HG03103 (cell line): ENCODE data around the gene SMCO4.
"Not testable (repeated sequence)": the region's sequence is repeated elsewhere in the genome, so short reads cannot be mapped to it uniquely, and the experiment has no call there.

Experiments used
- ATAC-seq: cut with Tn5 transposase; IDR thresholded peaks from one replicate; pipeline ENCODE4 v1.9.1; 2021; ENCODE audit warnings: low read depth; ENCODE audit not compliant: unreplicated experiment

SMCO4 gene

DNA sequence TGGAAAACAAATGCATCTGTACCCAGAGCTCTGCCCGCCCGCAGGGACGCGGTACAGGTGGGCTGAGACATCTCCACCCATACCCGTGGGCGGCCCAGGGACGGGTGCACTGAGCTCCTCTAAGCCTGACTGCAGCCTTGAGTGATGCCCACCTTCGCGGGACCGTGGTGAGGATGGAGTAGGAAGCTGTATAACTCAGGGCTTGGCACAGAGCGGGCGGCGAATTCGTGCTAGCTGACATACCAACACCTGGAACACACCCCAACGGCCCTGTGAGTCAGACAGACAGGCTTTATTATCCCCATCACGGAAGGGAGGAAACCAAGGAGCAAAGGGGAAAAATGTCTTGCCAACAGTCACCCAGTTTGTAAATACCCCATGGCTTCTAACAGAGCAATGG is 61.9 kb downstream of the SMCO4 start:
- no peak for ATAC-seq

DNA sequence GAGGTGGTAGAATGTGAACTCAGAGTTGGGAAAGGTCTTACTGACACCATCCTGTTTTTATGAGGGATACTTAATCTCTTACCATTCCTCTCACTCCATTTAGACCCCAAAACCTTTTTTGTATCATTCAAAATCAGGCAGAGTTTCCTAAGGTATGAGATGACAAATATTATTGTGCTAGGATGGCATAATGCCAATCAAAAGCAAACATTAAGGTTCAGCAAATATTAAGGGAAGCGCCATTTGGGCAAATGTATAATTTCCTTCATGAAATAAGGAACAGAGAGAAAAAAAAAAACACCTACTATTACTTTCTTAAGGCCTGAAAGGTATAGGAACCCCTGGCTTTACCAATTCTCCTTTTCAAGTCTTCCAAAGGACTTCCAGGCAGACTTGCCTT is 62.4 kb downstream of the SMCO4 start:
- no peak for ATAC-seq

DNA sequence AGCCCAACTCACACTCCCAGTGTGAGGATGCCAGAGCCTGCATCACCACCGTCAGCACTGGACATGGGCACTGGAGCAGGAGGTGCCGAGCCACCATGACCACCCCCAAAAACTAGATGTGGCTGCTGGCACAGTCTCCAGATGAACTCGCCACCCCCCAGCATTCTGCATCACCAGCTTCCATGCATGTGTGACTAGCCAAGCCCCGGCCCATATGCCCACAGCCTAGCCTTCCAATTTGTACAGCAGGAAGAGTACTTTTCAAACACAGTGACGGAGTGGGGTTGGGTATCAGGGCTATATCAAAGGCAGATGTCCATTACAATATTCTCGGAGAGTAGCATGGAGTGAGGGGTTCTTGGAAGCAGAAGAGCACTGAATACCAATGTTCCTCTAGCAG is 62.9 kb downstream of the SMCO4 start:
- ATAC-seq: no peak

DNA sequence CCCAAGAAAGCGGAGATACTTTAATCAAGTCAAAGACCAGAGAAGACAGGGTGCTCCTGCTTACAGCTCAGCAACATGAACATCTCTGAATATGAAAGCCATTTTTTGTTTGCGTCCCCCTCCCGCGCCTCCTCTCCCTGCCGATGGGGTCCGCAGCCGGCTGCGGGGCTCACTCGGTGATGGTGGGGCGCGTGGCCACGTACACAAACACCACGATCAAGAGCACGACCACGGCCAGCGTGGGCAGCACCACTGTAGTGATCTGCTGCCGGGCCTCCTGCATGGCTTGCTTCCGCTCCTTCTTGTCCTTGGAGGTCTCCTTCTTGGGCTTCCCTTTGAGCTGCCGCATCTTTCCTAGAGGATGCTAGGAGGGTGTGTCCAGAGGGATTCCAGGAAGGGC is 64.3 kb downstream of the SMCO4 start:
- ATAC-seq: no peak

DNA sequence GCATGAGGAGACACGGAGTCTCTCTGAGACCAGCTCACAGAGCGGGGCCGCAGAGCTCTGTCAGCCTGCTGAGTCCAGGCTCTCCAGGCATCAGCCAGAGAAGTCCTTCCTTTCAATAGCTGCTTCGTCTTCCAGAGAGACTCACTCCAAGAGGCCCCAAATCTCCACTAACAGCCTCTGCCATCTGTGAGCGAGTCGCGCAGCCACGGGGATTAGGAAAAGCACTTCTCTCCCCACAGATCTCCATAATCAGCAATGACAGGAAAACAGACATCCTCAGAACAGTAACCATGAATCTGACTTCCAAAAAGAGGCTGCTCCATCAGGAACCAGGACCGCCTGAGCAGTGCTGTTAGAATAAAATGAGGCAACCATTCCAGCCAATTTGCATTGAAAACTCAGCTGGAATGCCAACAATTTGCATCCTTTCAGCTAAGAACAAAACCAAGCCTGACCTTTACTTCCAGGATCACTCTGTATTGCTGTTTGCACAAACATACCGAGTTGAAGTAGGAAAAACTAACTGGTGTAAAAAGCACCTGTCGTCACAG is 65.4 kb downstream of the SMCO4 start:
- no peak for ATAC-seq

DNA sequence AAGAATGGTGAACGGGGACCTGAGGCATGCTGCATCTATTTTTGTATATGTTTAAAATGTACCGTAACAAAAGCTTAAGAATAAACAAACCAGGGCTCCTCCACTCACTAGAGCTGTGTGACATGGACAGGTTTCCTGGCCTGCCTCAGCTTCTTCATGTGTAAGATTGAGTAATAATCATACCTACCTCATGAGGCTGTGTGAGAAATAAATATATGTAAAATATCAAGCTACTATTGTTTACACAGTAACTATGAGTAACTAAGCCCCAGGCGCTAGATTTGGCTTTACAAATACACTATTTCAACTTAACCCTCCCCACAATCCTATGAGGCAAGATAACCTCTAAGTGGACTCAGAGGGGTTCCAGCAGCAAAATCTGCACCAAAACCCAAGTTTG is 66.4 kb downstream of the SMCO4 start:
- no peak for ATAC-seq

DNA sequence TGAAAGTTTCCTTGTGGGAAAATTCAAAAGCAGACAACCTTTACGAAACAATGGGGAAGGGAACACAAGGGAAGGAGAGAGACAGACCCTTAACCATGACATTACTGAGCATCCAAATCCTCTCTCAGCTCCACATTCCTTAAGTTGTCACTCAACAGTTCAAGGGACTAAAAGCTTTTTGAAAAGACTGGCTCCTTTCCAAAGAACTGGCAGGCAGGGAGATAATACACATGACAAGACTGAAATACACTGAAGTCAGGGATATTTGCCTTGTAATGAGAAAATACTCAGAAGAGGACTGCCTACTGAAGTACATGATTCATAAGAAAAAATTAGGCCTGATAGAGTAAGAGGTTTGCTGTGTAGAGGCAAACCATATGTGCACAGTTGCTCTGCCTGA is 69.1 kb downstream of the SMCO4 start:
- no peak for ATAC-seq

DNA sequence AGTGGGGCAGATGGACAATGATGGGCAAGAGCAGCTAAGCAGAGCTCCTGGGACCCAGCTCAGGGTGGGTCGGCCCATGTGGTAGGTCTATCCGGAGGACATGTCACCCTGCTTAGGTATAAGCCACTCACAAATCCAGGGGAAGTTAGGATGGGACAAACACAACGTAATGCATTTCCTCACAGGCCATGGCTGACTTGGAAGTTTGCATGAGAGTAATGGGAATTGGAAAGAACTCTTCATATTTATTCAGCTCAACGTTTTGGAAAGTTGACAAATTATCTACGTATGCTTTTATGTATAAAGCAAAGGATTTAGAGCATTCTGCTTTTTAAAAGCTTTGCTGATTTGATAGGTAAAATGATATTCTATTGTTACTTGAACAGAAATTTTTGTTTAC is 74.9 kb downstream of the SMCO4 start:
- no peak for ATAC-seq

DNA sequence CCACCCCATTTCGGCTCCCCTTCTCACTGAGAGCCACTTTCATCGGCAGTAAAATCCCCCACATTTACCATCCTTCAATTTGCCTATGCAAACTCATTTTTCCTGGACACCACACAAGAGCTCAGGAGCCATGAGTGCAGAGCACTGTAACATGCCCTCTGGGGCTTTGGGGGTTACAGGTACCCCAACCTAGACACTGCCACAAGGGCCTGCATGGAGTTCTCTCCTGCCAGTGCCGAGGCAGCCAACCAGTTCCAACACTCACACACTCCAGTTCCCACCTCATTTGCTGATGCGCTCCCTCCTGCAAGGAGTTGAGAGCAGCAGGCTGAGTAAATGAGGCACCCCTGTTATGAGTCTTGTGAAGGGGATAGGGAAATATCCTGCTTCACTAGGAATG is 76.1 kb downstream of the SMCO4 start:
- ATAC-seq: no peak

DNA sequence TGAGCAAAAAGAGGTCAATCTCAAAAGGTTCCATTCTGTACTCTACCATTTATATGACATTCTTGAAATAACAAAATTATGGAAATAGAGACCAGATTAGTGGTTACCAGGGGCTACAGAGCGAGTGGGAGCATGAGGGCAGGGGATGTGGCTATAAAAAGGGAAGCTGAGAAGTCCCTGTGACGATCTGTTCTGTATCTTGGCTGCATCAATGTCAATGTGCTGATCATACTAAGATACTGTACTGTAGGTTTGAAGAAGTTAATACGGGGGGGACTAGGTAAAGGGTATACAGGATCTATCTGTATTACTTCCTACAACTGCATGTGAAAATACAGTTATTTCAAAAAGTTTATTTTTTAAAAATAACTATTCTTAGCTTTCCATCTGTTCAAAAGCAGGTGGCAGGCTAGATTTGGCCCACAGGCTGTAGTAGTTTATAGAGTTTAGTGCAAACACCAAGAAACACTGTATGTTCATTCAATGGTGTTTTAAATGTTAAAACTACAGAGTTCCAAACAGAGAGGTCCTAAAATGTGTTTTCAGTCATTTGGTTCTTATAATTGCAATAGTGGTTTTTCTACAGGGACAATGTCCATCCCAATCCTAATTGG is 78.2 kb downstream of the SMCO4 start:
- no peak for ATAC-seq

DNA sequence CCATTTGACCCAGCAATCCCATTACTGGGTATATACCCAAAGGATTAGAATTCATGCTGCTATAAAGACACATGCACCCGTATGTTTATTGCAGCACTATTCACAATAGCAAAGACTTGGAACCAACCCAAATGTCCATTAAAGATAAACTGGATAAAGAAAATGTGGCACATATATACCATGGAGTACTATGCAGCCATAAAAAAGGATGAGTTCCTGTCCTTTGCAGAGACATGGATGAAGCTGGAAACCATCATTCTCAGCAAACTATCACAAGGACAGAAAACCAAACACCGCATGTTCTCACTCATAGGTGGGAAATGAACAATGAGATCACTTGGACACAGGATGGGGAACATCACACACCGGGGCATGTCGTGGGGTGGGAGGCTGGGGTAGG is 79.5 kb downstream of the SMCO4 start:
- not testable (repeated sequence) for ATAC-seq

DNA sequence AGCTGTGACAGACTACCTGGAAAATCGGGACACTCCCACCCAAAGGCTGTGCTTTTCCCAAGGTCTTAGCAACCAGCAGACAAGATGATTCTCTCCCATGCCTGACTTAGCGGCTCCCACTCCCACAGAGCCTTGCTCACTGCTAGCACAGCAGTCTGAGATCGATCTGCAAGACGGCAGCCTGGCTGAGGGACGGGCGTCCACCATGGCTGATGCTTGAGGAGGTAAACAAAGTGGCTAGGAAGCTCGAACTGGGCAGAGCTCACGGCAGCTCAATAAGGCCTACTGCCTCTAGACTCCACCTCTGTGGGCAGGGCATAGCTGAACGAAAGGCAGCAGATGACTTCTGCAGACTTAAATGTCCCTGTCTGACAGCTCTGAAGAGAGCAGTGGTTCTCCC is 84.9 kb downstream of the SMCO4 start:
- ATAC-seq: no peak

DNA sequence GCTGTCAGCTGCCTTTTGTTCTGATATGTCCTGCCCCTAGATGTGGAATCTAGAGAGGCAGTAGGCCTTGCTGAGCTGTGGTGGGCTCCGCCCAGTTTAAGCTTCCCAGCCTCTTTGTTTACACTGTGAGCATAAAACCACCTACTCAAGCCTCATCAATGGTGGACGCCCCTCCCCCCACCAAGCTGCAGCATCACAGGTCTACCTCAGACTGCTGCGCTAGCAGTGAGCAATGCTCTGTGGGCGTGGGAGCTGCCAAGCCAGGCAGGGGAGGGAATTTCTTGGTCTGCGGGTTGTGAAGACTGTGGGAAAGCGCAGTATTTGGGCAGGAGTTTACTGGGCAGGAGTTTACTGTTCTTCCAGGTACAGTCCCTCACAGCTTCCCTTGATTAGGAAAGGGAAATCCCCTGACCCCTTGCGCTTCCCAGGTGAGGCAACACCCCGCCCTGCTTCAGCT is 98.5 kb downstream of the SMCO4 start:
- ATAC-seq: no peak

DNA sequence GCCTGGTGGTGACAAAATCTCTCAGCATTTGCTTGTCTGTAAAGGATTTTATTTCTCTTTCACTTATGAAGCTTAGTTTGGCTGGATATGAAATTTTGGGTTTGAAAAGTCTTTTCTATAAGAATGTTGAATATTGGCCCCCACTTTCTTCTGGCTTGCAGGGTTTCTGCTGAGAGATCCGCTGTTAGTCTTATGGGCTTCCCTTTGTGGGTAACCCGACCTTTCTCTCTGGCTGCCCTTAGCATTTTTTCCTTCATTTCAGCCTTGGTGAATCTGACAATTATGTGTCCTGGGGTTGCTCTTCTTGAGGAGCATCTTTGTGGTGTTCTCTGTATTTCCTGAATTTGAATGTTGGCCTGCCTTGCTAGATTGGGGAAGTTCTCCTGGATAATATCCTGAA is 100.0 kb downstream of the SMCO4 start:
- not testable (repeated sequence) for ATAC-seq

DNA sequence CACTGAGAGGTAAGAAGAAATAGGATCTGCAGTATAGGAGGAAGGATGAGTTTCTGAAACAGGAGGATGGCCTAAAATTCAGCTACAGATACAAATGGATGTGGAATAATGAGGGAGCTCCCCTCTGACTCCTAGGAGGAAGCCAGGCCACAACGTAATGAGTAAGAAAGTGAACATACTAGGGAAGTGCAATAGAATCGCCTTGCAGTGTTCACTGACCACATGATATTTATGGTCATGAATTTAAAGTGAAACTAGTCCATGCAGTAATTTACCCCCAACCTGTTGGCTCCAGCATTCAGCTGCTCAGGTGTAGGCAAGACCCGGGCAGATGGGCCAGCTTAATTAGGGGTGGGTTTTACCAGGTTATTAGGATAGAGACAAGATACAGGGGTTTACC is 110.9 kb downstream of the SMCO4 start:
- ATAC-seq: no peak
